NCI-H1694 treated with DMSO at 0.1 percent for 48 hours (cell line): ENCODE measurements around the gene ITGB8.
"Not testable (repeated sequence)": the region's sequence is repeated elsewhere in the genome, so short reads cannot be mapped to it uniquely, and the experiment has no call there.

ENCODE experiments used
- DNase-seq: peaks from one replicate; lab custom pipeline; 2025; lab: John Stamatoyannopoulos, UW

Gene ITGB8

GRCh38 chr7:20330239-20330927 lies at the start of gene ITGB8:
Gene ITGB8, plus strand, starts transcription at chr7:20330900. Its CDS starts 907 bp downstream, at chr7:20331807.
- no peak for DNase-seq

- DNase-seq = no peak
Observed at GRCh38 chr7:20282959-20283358, 47.7 kb upstream of the ITGB8 start.

- no peak for DNase-seq
Observed at GRCh38 chr7:20283385-20283784, 47.3 kb upstream of the ITGB8 start.

GRCh38 chr7:20284003-20284770 lies 46.5 kb upstream of the ITGB8 start:
- no peak for DNase-seq

GRCh38 chr7:20284771-20285143 lies 45.9 kb upstream of the ITGB8 start:
- no peak for DNase-seq

GRCh38 chr7:20287317-20287716 lies 43.4 kb upstream of the ITGB8 start:
- no peak for DNase-seq

- DNase-seq = no peak
Observed at GRCh38 chr7:20288036-20288435, 42.7 kb upstream of the ITGB8 start.

GRCh38 chr7:20290505-20291111 lies 40.1 kb upstream of the ITGB8 start:
- DNase-seq = no peak

GRCh38 chr7:20293336-20293735 lies 37.4 kb upstream of the ITGB8 start:
- DNase-seq = no peak

- no peak for DNase-seq
Observed at GRCh38 chr7:20296444-20296843, 34.3 kb upstream of the ITGB8 start.

GRCh38 chr7:20296901-20297300 lies 33.8 kb upstream of the ITGB8 start:
- DNase-seq = no peak

- no peak for DNase-seq
Observed at GRCh38 chr7:20298486-20298901, 32.2 kb upstream of the ITGB8 start.

- DNase-seq = no peak
Observed at GRCh38 chr7:20299145-20299544, 31.6 kb upstream of the ITGB8 start.

- DNase-seq = no peak
Observed at GRCh38 chr7:20299647-20300312, 30.9 kb upstream of the ITGB8 start.

GRCh38 chr7:20301311-20301939 lies 29.3 kb upstream of the ITGB8 start:
- no peak for DNase-seq

- not testable (repeated sequence) for DNase-seq
Observed at GRCh38 chr7:20302300-20302699, 28.4 kb upstream of the ITGB8 start.

- no peak for DNase-seq
Observed at GRCh38 chr7:20302891-20303290, 27.8 kb upstream of the ITGB8 start.

- DNase-seq = no peak
Observed at GRCh38 chr7:20304366-20304765, 26.3 kb upstream of the ITGB8 start.

GRCh38 chr7:20305726-20306125 lies 25.0 kb upstream of the ITGB8 start:
- no peak for DNase-seq

GRCh38 chr7:20306180-20306946 lies 24.3 kb upstream of the ITGB8 start:
- DNase-seq = no peak

- DNase-seq = no peak
Observed at GRCh38 chr7:20307119-20307518, 23.6 kb upstream of the ITGB8 start.
